Smooth muscle cell (in vitro differentiated cells): ENCODE results near the gene FARS2. TPM values are rescaled to one million over a fixed set of nuclear protein-coding genes. Genes with fewer than 3 reads are reported as not detected.

ENCODE experiments used
- DNase-seq: peaks from one replicate; lab custom pipeline; 2025; ENCODE audit not compliant: unreplicated experiment; lab: John Stamatoyannopoulos, UW
- H2AFZ ChIP-seq: fragments of 200-600 bp; sonication (generic); 2 replicates; pipeline ENCODE4 v1.6.0; 2016; ENCODE audit warnings: antibody characterized with exemption, low read depth, mild to moderate bottlenecking
- H3F3A ChIP-seq: fragments of 200-600 bp; sonication (generic); 2 replicates; pipeline ENCODE4 v1.6.0; 2017; ENCODE audit warnings: antibody characterized with exemption, low read depth
- H3K27ac ChIP-seq: fragments of 200-600 bp; sonication (generic); 2 replicates; pipeline ENCODE4 v1.5.1; 2016; ENCODE audit warnings: low read depth, mild to moderate bottlenecking
- H3K27me3 ChIP-seq: fragments of 200-600 bp; sonication (generic); 2 replicates; pipeline ENCODE4 v1.6.1; 2016; ENCODE audit warnings: low read depth, mild to moderate bottlenecking
- H3K36me3 ChIP-seq: fragments of 200-600 bp; sonication (generic); 2 replicates; pipeline ENCODE4 v1.5.1; 2016; ENCODE audit warnings: low read depth
- H3K4me1 ChIP-seq: fragments of 200-600 bp; sonication (generic); 2 replicates; pipeline ENCODE4 v1.5.1; 2016; ENCODE audit warnings: low read depth
- H3K4me2 ChIP-seq: fragments of 200-600 bp; sonication (generic); 2 replicates; pipeline ENCODE4 v1.6.0; 2016; ENCODE audit warnings: mild to moderate bottlenecking
- H3K4me3 ChIP-seq: fragments of 200-600 bp; sonication (generic); 2 replicates; pipeline ENCODE4 v1.5.1; 2016; ENCODE audit warnings: mild to moderate bottlenecking
- H3K79me2 ChIP-seq: fragments of 200-600 bp; sonication (generic); 2 replicates; pipeline ENCODE4 v1.6.0; 2016; ENCODE audit warnings: low read depth, mild to moderate bottlenecking
- H3K9ac ChIP-seq: fragments of 200-600 bp; sonication (generic); 2 replicates; pipeline ENCODE4 v1.6.0; 2016; ENCODE audit warnings: low read depth
- H3K9me3 ChIP-seq: fragments of 200-600 bp; sonication (generic); replicated peaks from 2 replicates; pipeline ENCODE4 v1.5.1; 2016; ENCODE audit warnings: low read depth
- H4K20me1 ChIP-seq: fragments of 200-600 bp; sonication (generic); 2 replicates; pipeline ENCODE4 v1.6.0; 2016; ENCODE audit warnings: low read depth
- WGBS: methylation state at CpG from one replicate; pipeline ENCODE4 v1.1.7; 2016; ENCODE audit warnings: low lambda C conversion rate; 5-methylcytosine and 5-hydroxymethylcytosine counted together
- polyA plus RNA-seq: library from polyadenylated mRNA; unstranded; fragments of >200 nt; fragmentation: Nextera tagmentation; extraction: Ambion mirVana; gene quantifications from 2 replicates; pipeline ENCODE4 v1.2.1, GENCODE V29; 2016
- total RNA-seq: library from RNA; depleted of rRNA; stranded (reverse); fragments of >200 nt; gene quantifications from 2 replicates; pipeline ENCODE4 v1.2.3, GENCODE V29; 2014
- TF ChIP-seq, protein P1 (sequence below): fragments of 200-600 bp; sonication (generic); IDR thresholded peaks from 2 replicates; pipeline ENCODE4 v1.5.1; 2017; ENCODE audit warnings: borderline replicate concordance, mild to moderate bottlenecking, antibody characterized with exemption; ENCODE audit not compliant: insufficient read depth, poor library complexity, severe bottlenecking

The FARS2 gene
- total and polyA plus RNA-seq, 2 experiments from 2014 or later, result 9.6 to 13.2 TPM

DNA sequence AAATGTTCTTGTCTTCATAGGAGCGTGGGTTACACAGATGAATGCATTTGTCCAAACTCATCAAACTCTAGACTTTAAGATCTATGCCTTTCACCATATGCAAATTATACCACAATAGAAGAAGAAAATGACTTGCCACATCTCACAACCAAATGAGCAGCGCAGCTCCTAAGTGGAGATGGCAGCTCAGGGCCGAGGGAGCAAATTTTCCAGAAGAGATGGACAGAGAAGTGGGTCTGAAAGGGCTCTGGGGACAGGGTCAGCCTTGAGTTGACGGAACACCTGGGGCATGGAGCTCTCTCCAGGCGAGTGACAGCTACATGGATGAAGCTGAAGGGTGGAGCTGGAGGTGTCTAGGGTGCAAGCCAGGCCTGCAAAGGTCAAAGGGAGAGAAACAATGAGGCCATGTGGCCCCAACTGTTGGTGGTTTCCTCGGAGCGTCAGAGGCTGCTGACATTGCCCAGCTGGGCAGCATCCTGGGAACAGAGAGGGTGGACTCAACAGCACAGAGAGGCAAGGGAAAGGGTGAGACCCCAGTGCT lies 517.1 kb downstream of the FARS2 start:
- Histone ChIP-seq H3K9ac (no peak overlapping the region), H3K4me3 (no peak overlapping the region), H2AFZ (no peak overlapping the region), H3K4me1 (no peaks in the 10 kb centered on the region), H3F3A (no peaks in the 10 kb centered on the region), H3K27ac (no peak overlapping the region), H3K27me3 (no peaks in the 10 kb centered on the region), H3K4me2 (no peak overlapping the region), H4K20me1 (no peaks in the 10 kb centered on the region), H3K9me3 (no peaks in the 10 kb centered on the region), H3K79me2 (no peaks in the 10 kb centered on the region), H3K36me3 (no peaks in the 10 kb centered on the region)
- 93% methylated on average over 7 of the region's 7 CpGs for WGBS
- no peak for DNase-seq
- TF ChIP-seq, protein P1, sequence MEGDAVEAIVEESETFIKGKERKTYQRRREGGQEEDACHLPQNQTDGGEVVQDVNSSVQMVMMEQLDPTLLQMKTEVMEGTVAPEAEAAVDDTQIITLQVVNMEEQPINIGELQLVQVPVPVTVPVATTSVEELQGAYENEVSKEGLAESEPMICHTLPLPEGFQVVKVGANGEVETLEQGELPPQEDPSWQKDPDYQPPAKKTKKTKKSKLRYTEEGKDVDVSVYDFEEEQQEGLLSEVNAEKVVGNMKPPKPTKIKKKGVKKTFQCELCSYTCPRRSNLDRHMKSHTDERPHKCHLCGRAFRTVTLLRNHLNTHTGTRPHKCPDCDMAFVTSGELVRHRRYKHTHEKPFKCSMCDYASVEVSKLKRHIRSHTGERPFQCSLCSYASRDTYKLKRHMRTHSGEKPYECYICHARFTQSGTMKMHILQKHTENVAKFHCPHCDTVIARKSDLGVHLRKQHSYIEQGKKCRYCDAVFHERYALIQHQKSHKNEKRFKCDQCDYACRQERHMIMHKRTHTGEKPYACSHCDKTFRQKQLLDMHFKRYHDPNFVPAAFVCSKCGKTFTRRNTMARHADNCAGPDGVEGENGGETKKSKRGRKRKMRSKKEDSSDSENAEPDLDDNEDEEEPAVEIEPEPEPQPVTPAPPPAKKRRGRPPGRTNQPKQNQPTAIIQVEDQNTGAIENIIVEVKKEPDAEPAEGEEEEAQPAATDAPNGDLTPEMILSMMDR, result no peak

DNA sequence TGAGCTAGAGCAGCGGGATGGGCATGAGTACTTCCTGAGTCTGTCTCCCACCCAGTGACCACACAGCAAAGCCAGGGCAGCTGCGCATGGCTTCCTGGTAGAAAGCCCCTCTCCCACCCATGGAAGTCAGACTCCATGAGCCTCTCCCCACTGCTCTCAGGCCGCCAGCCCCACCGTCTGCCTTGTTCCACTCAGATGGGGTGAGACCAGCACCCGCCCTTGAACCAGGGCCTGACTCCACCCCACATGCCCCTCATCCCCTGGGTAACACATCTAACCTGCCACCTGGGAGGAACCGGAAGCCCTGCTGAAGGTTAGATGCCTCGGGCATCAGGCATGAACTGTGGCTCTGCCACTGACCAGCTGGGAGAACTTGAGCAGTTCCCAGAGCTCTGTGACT lies 517.6 kb downstream of the FARS2 start:
- Histone ChIP-seq H2AFZ (no peak overlapping the region), H3K9ac (no peak overlapping the region), H3K9me3 (no peaks in the 10 kb centered on the region), H3K4me2 (no peak overlapping the region), H3K27ac (no peak overlapping the region), H3K4me3 (no peak overlapping the region), H3F3A (no peaks in the 10 kb centered on the region), H3K4me1 (no peaks in the 10 kb centered on the region), H3K27me3 (no peaks in the 10 kb centered on the region), H3K79me2 (no peaks in the 10 kb centered on the region), H3K36me3 (no peaks in the 10 kb centered on the region), H4K20me1 (no peaks in the 10 kb centered on the region)
- TF ChIP-seq, protein P1, result no peak
- DNase-seq, result no peak
- WGBS, result 93% methylated on average over 7 of the region's 7 CpGs

DNA sequence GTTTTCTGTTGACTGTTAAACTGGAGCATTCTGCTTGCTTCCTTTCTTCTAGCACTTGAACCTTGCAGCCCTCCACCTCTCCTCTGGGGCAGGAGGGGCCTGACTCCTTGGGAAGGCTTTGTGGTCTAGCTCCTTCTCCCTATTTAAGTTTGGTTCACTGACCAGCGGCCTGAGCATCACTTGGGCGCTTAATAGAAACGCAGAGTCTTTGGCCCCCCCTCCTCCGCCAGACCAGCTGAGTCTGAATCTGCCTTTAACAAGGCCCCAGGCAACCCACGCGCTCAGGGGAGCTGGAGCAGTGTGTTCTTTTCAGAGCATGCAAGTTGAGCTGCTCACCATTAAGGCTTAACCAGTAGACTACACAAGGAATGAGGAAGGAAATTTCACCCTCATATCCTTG lies 519.7 kb downstream of the FARS2 start:
- Histone ChIP-seq H4K20me1 (no peaks in the 10 kb centered on the region), H3K4me3 (no peak overlapping the region), H3K4me2 (no peak overlapping the region), H3K79me2 (no peaks in the 10 kb centered on the region), H3K27ac (no peak overlapping the region), H2AFZ (no peak overlapping the region), H3K9me3 (no peaks in the 10 kb centered on the region), H3K4me1 (no peaks in the 10 kb centered on the region), H3F3A (no peaks in the 10 kb centered on the region), H3K36me3 (no peaks in the 10 kb centered on the region), H3K9ac (no peak overlapping the region), H3K27me3 (no peaks in the 10 kb centered on the region)
- TF ChIP-seq, protein P1, result no peak
- WGBS, result 94% methylated on average over 6 of the region's 6 CpGs
- no peak for DNase-seq

DNA sequence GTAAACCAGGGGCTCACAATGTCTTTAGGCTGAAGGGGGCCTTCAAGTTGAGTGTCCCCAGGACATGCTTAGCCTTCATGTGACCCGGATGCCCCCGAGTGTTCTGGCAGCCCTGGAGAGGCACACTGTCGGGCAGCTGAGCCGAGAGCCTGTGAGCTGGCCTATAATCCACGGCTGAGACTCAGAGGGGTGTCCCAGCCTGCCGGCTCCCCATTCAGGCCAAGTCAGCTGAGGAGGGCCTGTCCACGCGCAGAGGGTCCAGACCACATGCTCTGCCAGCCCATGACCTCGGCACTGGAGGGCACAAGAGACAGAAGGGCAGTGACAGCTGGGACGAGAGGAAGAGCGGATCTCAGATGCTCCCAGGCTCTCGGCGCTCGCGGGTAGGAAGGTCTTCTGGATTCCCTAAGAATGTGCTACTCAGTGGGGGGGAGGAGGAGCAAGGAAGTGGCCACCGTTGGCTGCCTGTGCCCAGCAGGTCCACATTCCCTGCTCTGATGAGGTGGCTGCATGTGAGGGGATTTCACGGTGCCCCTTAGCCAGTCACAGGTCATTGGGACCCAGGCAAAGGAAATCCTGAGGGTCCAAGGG lies 520.7 kb downstream of the FARS2 start:
- no peaks in the 10 kb centered on the region for H3K9me3 ChIP-seq
- TF ChIP-seq, protein P1, result no peak
- no peaks in the 10 kb centered on the region for H3K27me3 ChIP-seq
- H4K20me1 ChIP-seq, result no peaks in the 10 kb centered on the region
- no peak overlapping the region for H2AFZ ChIP-seq
- 91% methylated on average over 17 of the region's 17 CpGs for WGBS
- DNase-seq, result no peak
- no peaks in the 10 kb centered on the region for H3K36me3 ChIP-seq
- H3K9ac ChIP-seq, result no peak overlapping the region
- H3K4me2 ChIP-seq, result no peak overlapping the region
- no peaks in the 10 kb centered on the region for H3F3A ChIP-seq
- no peaks in the 10 kb centered on the region for H3K79me2 ChIP-seq
- no peaks in the 10 kb centered on the region for H3K4me1 ChIP-seq
- no peak overlapping the region for H3K4me3 ChIP-seq
- no peak overlapping the region for H3K27ac ChIP-seq
